Brain pericyte (primary cell): ENCODE results near the gene CAMTA1.

Source experiments
- DNase-seq: peaks from one replicate; pipeline ENCODE4 v3.0.0-alpha.2; 2012; ENCODE audit warnings: low read depth, low spot score

Gene CAMTA1

GRCh38 chr1:7717748-7718368, 932.6 kb downstream of the CAMTA1 start:
- DNase-seq: no peak

GRCh38 chr1:7719468-7720094, 934.3 kb downstream of the CAMTA1 start:
- no peak for DNase-seq

- no peak for DNase-seq
Measured at GRCh38 chr1:7721940-7722669, 936.9 kb downstream of the CAMTA1 start.

GRCh38 chr1:7722670-7723012, 937.4 kb downstream of the CAMTA1 start:
- no peak for DNase-seq

GRCh38 chr1:7726623-7727022, 941.4 kb downstream of the CAMTA1 start:
- no peak for DNase-seq

GRCh38 chr1:7727809-7728471, 942.7 kb downstream of the CAMTA1 start:
- no peak for DNase-seq

GRCh38 chr1:7729761-7730160, 944.5 kb downstream of the CAMTA1 start:
- no peak for DNase-seq

- no peak for DNase-seq
Measured at GRCh38 chr1:7732331-7732730, 947.1 kb downstream of the CAMTA1 start.

- DNase-seq: no peak
Measured at GRCh38 chr1:7733276-7733675, 948.0 kb downstream of the CAMTA1 start.

- DNase-seq: no peak
Measured at GRCh38 chr1:7738044-7738443, 952.8 kb downstream of the CAMTA1 start.

GRCh38 chr1:7743346-7743745, 958.1 kb downstream of the CAMTA1 start:
- no peak for DNase-seq

GRCh38 chr1:7744882-7745281, 959.6 kb downstream of the CAMTA1 start:
- DNase-seq: no peak

- no peak for DNase-seq
Measured at GRCh38 chr1:7745783-7746182, 960.5 kb downstream of the CAMTA1 start.

GRCh38 chr1:7747605-7748004, 962.4 kb downstream of the CAMTA1 start:
- no peak for DNase-seq

- no peak for DNase-seq
Measured at GRCh38 chr1:7749126-7749525, 963.9 kb downstream of the CAMTA1 start.

GRCh38 chr1:7751174-7751573, 965.9 kb downstream of the CAMTA1 start:
- DNase-seq: no peak

GRCh38 chr1:7752512-7753417, 967.5 kb downstream of the CAMTA1 start:
- DNase-seq: no peak

GRCh38 chr1:7753641-7754040, 968.4 kb downstream of the CAMTA1 start:
- DNase-seq: no peak

GRCh38 chr1:7754234-7754633, 969.0 kb downstream of the CAMTA1 start:
- DNase-seq: no peak

GRCh38 chr1:7755448-7755847, 970.2 kb downstream of the CAMTA1 start:
- no peak for DNase-seq

GRCh38 chr1:7760245-7760644, 975.0 kb downstream of the CAMTA1 start:
- no peak for DNase-seq

GRCh38 chr1:7761103-7761502, 975.8 kb downstream of the CAMTA1 start:
- DNase-seq: no peak
